Fibroblast of the aortic adventitia (primary cell): Measurements from ENCODE around the gene SHC4. TPM values are rescaled to one million over a fixed set of nuclear protein-coding genes. Genes with fewer than 3 reads are reported as not detected.

Experiments used
- DNase-seq: peaks from one replicate; pipeline ENCODE4 v3.0.0-alpha.2; 2010; ENCODE audit warnings: low read depth
- H3K4me3 ChIP-seq: 2 replicates; pipeline ENCODE4 v1.5.1; 2011; ENCODE audit warnings: low read depth, mild to moderate bottlenecking, control low read depth, low read length, moderate library complexity
- total RNA-seq: library from RNA; depleted of rRNA; stranded (reverse); fragments of >200 nt; gene quantifications from 2 replicates; pipeline ENCODE4 v1.2.3, GENCODE V29; 2012; ENCODE audit warnings: low replicate concordance
- TF ChIP-seq, protein P1 (sequence below): IDR thresholded peaks from 2 replicates; pipeline ENCODE4 v1.5.1; 2011; ENCODE audit warnings: mild to moderate bottlenecking, low read length, control low read depth, inconsistent platforms; ENCODE audit not compliant: insufficient read depth

Gene SHC4
- total RNA-seq, 1 donor, result 2.2 TPM

- TF ChIP-seq, protein P1, sequence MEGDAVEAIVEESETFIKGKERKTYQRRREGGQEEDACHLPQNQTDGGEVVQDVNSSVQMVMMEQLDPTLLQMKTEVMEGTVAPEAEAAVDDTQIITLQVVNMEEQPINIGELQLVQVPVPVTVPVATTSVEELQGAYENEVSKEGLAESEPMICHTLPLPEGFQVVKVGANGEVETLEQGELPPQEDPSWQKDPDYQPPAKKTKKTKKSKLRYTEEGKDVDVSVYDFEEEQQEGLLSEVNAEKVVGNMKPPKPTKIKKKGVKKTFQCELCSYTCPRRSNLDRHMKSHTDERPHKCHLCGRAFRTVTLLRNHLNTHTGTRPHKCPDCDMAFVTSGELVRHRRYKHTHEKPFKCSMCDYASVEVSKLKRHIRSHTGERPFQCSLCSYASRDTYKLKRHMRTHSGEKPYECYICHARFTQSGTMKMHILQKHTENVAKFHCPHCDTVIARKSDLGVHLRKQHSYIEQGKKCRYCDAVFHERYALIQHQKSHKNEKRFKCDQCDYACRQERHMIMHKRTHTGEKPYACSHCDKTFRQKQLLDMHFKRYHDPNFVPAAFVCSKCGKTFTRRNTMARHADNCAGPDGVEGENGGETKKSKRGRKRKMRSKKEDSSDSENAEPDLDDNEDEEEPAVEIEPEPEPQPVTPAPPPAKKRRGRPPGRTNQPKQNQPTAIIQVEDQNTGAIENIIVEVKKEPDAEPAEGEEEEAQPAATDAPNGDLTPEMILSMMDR, result no peak
- no peak for DNase-seq
- H3K4me3 ChIP-seq, result no peak overlapping the region
Measured at GRCh38 chr15:48955967-48956366, 7.8 kb downstream of the SHC4 start.

- DNase-seq, result no peak
Measured at GRCh38 chr15:48955370-48955769, 8.3 kb downstream of the SHC4 start.

DNA sequence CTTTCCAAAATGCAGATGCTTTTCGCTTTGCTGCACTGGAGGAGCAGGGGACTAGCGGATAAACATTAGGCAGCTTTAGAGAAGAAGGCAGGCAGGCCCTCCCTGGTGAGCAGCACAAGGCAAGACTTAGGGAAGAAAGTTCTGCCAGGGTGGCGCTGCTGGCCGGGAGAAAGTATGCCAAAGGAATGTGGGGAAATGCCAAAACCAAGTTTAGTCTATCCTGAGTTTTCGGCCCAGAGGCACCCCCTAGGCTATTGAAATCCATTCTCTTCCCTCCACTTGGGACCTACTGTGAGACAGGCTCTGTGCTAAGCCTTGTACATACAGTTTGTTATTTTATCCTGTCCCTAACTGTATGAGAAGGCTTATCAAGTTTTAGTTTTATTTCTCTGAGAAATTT lies 9.2 kb downstream of the SHC4 start:
- TF ChIP-seq, protein P1, result no peak
- peak; percentile 63 for DNase-seq
- no peak overlapping the region for H3K4me3 ChIP-seq

More at GRCh38 chr15:48955370-48955769, 8.3 kb downstream of the SHC4 start:
- TF ChIP-seq, protein P1, result no peak
- no peak overlapping the region for H3K4me3 ChIP-seq

DNA sequence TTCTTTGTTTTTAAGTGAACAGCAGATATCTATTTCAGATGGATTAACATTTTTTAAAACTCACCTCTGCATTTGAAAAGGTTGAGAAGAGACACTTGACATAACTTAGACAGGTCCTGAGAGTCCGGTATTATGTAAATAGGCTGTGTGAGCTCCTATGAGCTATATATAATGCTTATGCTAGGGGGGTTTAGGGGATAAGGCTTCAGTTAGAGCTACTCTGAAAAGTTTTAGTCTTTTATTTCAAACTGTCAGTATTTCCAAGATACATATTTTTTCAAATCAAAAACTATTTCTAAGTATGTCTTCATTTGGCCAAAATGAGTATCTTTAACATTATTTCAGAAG lies 16.9 kb downstream of the SHC4 start:
- H3K4me3 ChIP-seq, result no peak overlapping the region
- no peak for DNase-seq
- TF ChIP-seq, protein P1, result no peak

DNA sequence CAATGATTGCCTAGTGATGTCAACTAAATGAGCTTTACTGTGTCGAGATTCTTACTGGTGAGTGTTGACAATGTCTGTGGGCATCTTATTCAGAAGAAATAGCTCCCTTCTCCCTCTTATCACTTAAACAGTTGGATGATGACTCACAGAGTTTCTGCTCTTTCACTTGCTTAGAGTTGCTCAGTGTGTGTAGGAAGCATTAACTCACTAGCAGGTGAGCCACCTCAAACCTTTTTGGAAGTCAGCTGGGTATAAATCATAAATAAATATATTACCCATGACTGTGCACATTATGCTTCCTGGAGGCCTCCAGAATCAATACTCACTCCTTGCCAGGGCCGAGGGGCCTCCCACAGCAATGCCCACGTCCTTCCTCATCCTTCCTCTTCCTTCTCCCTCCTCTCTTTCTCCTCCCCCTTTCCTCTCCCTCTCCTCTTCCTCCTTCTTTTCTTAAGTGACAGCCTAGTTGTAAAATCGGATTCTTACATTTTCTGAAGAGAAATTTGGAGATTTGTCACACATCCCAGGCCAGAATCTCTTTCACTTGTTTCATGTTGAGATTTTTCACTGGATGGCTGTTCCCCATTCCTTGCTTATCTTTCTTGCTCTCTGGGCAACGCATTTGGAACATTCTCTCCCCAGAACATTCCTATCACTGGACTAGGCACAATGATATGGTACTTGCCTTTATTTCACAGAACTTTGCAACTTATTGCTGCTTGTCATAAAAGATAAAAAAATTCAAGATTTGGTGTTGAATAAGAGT lies 17.5 kb downstream of the SHC4 start:
- peak; percentile 84 for DNase-seq
- TF ChIP-seq, protein P1, result no peak
- H3K4me3 ChIP-seq, result peak overlapping the region; percentile 4

DNA sequence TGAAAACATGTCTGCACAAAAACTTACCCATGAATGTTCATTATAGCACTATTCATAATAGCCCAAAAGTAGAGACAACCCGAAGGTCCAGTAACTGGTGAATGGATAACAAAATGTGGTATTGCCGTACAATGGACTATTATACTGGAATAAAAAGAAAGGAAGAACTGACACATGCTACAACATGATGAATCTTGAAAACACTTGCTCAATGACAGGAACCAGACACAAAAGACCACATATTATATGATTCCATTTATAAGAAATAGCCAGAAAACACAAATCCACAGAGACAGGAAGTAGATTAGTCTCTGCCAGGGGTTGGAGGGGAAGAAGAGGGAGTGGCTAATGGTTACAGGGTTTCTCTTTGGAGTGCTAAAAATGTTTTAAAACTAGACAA lies 18.3 kb downstream of the SHC4 start:
- DNase-seq, result peak; percentile 91
- no peak overlapping the region for H3K4me3 ChIP-seq
- TF ChIP-seq, protein P1, result no peak

- TF ChIP-seq, protein P1, result no peak
- no peak overlapping the region for H3K4me3 ChIP-seq
- DNase-seq, result no peak
Measured at GRCh38 chr15:48941904-48942303, 21.8 kb downstream of the SHC4 start.
